ENCODE results near the gene DTNBP1. TPM values are rescaled to one million over a fixed set of nuclear protein-coding genes. Genes with fewer than 3 reads are reported as not detected.
"Not testable (repeated sequence)": the region's sequence is repeated elsewhere in the genome, so short reads cannot be mapped to it uniquely, and the experiment has no call there.

The DTNBP1 gene
- total RNA-seq, 1 donor from 2014 or later: 20.1 TPM

GRCh38 chr6:15657290-15657689 lies 5.5 kb downstream of the DTNBP1 start:
- Mint-ChIP-seq H3K36me3 (ENCODE audit: unreplicated experiment) (peaks cover 13% of the 10 kb centered on the region), H3K9me3 (ENCODE audit: unreplicated experiment) (no peaks in the 10 kb centered on the region), H3K27me3 (ENCODE audit: unreplicated experiment) (no peaks in the 10 kb centered on the region), H3K4me1 (ENCODE audit: unreplicated experiment) (peaks cover 19% of the 10 kb centered on the region), H3K4me3 (ENCODE audit: unreplicated experiment) (no peak overlapping the region), H3K27ac (ENCODE audit: unreplicated experiment) (no peak overlapping the region)
- DNase-seq (ENCODE audit: extremely low spot score, unreplicated experiment): no peak
- TF ChIP-seq CTCF (IDR thresholded peaks at IDR 0.05): no peak

GRCh38 chr6:15656145-15656544 lies 6.7 kb downstream of the DTNBP1 start:
- Mint-ChIP-seq H3K4me1 (ENCODE audit: unreplicated experiment) (peaks cover 16% of the 10 kb centered on the region), H3K27me3 (ENCODE audit: unreplicated experiment) (no peaks in the 10 kb centered on the region), H3K4me3 (ENCODE audit: unreplicated experiment) (no peak overlapping the region), H3K27ac (ENCODE audit: unreplicated experiment) (no peak overlapping the region), H3K9me3 (ENCODE audit: unreplicated experiment) (no peaks in the 10 kb centered on the region), H3K36me3 (ENCODE audit: unreplicated experiment) (peaks cover 14% of the 10 kb centered on the region)
- DNase-seq (ENCODE audit: extremely low spot score, unreplicated experiment): no peak
- TF ChIP-seq CTCF (IDR thresholded peaks at IDR 0.05): no peak

GRCh38 chr6:15654250-15654649 lies 8.6 kb downstream of the DTNBP1 start:
- H3K4me1 Mint-ChIP-seq (ENCODE audit: unreplicated experiment): peaks cover 17% of the 10 kb centered on the region
- H3K9me3 Mint-ChIP-seq (ENCODE audit: unreplicated experiment): no peaks in the 10 kb centered on the region
- no peak overlapping the region for H3K4me3 Mint-ChIP-seq (ENCODE audit: unreplicated experiment)
- H3K36me3 Mint-ChIP-seq (ENCODE audit: unreplicated experiment): peaks cover 17% of the 10 kb centered on the region
- DNase-seq (ENCODE audit: extremely low spot score, unreplicated experiment): no peak
- H3K27ac Mint-ChIP-seq (ENCODE audit: unreplicated experiment): no peak overlapping the region
- TF ChIP-seq CTCF (IDR thresholded peaks at IDR 0.05): no peak
- no peaks in the 10 kb centered on the region for H3K27me3 Mint-ChIP-seq (ENCODE audit: unreplicated experiment)

- no peak for TF ChIP-seq CTCF (IDR thresholded peaks at IDR 0.05)
- Mint-ChIP-seq H3K4me1 (ENCODE audit: unreplicated experiment) (peaks cover 15% of the 10 kb centered on the region), H3K4me3 (ENCODE audit: unreplicated experiment) (no peak overlapping the region), H3K27ac (ENCODE audit: unreplicated experiment) (no peak overlapping the region), H3K36me3 (ENCODE audit: unreplicated experiment) (peaks cover 18% of the 10 kb centered on the region), H3K9me3 (ENCODE audit: unreplicated experiment) (no peaks in the 10 kb centered on the region), H3K27me3 (ENCODE audit: unreplicated experiment) (no peaks in the 10 kb centered on the region)
- no peak for DNase-seq (ENCODE audit: extremely low spot score, unreplicated experiment)
These were observed 9.2 kb downstream of the DTNBP1 start for GRCh38 chr6:15653581-15653980.

GRCh38 chr6:15650004-15650559 lies 12.7 kb downstream of the DTNBP1 start:
- Mint-ChIP-seq H3K36me3 (ENCODE audit: unreplicated experiment) (peaks cover 47% of the 10 kb centered on the region), H3K4me1 (ENCODE audit: unreplicated experiment) (peaks cover 14% of the 10 kb centered on the region), H3K9me3 (ENCODE audit: unreplicated experiment) (peaks cover 19% of the 10 kb centered on the region)
- not testable (repeated sequence) for H3K27ac Mint-ChIP-seq (ENCODE audit: unreplicated experiment); DNase-seq (ENCODE audit: extremely low spot score, unreplicated experiment); H3K27me3 Mint-ChIP-seq (ENCODE audit: unreplicated experiment); H3K4me3 Mint-ChIP-seq (ENCODE audit: unreplicated experiment)

GRCh38 chr6:15644904-15645303 lies 17.9 kb downstream of the DTNBP1 start:
- Mint-ChIP-seq H3K27me3 (ENCODE audit: unreplicated experiment) (no peaks in the 10 kb centered on the region), H3K27ac (ENCODE audit: unreplicated experiment) (no peak overlapping the region), H3K4me3 (ENCODE audit: unreplicated experiment) (no peak overlapping the region), H3K36me3 (ENCODE audit: unreplicated experiment) (peaks cover 71% of the 10 kb centered on the region), H3K9me3 (ENCODE audit: unreplicated experiment) (peaks cover 37% of the 10 kb centered on the region), H3K4me1 (ENCODE audit: unreplicated experiment) (peaks cover 1% of the 10 kb centered on the region)
- DNase-seq (ENCODE audit: extremely low spot score, unreplicated experiment): no peak
- TF ChIP-seq CTCF (IDR thresholded peaks at IDR 0.05): no peak
